BJ (cell line): ENCODE results near the gene OR2Y1. TPM values are rescaled to one million over a fixed set of nuclear protein-coding genes. Genes with fewer than 3 reads are reported as not detected.
"Not testable (repeated sequence)": the region's sequence is repeated elsewhere in the genome, so short reads cannot be mapped to it uniquely, and the experiment has no call there.

Experiments
- CTCF ChIA-PET: fragments of 350-600 bp; formaldehyde crosslinking; extraction: SDS; loops from one replicate; lab custom pipeline; 2021; ENCODE audit warnings: antibody characterized with exemption, inconsistent platforms; lab: Yijun Ruan, JAX
- POLR2A ChIA-PET: fragments of 300-600 bp; sonication (Branson Sonifier 250); formaldehyde crosslinking; extraction: SDS; loops from one replicate; lab custom pipeline; 2021; ENCODE audit warnings: antibody characterized with exemption; lab: Charles Lee
- DNase-seq: peaks from one replicate; pipeline ENCODE4 v3.0.0-alpha.2; 2011; ENCODE audit warnings: low read depth
- H3K27me3 ChIP-seq: 2 replicates; pipeline ENCODE4 v1.6.0; 2011; ENCODE audit warnings: low read length; ENCODE audit not compliant: control insufficient read depth, insufficient read depth
- H3K36me3 ChIP-seq: 2 replicates; pipeline ENCODE4 v1.5.1; 2011; ENCODE audit warnings: low read length; ENCODE audit not compliant: control insufficient read depth, insufficient read depth
- H3K4me3 ChIP-seq: 2 replicates; pipeline ENCODE4 v1.5.1; 2011; ENCODE audit warnings: low read depth, mild to moderate bottlenecking, control low read depth, low read length
- polyA plus RNA-seq: library from polyadenylated mRNA; depleted of rRNA; stranded (reverse); fragments of >200 nt; gene quantifications from 2 replicates; pipeline ENCODE4 v1.2.3, GENCODE V29; 2011
- TF ChIP-seq, protein P1 (sequence below): IDR thresholded peaks from 2 replicates; pipeline ENCODE4 v1.5.1; 2011; ENCODE audit warnings: low read depth, mild to moderate bottlenecking, control low read depth, inconsistent platforms, low read length, moderate library complexity; ENCODE audit not compliant: insufficient read depth

The OR2Y1 gene
- polyA plus RNA-seq, 1 experiment, result not detected

- CTCF ChIA-PET, result no interaction called here
- Histone ChIP-seq H3K4me3 (no peak overlapping the region), H3K27me3 (no peaks in the 10 kb centered on the region), H3K36me3 (no peaks in the 10 kb centered on the region)
- DNase-seq, result no peak
- POLR2A ChIA-PET, result no interaction called here
- TF ChIP-seq, protein P1, sequence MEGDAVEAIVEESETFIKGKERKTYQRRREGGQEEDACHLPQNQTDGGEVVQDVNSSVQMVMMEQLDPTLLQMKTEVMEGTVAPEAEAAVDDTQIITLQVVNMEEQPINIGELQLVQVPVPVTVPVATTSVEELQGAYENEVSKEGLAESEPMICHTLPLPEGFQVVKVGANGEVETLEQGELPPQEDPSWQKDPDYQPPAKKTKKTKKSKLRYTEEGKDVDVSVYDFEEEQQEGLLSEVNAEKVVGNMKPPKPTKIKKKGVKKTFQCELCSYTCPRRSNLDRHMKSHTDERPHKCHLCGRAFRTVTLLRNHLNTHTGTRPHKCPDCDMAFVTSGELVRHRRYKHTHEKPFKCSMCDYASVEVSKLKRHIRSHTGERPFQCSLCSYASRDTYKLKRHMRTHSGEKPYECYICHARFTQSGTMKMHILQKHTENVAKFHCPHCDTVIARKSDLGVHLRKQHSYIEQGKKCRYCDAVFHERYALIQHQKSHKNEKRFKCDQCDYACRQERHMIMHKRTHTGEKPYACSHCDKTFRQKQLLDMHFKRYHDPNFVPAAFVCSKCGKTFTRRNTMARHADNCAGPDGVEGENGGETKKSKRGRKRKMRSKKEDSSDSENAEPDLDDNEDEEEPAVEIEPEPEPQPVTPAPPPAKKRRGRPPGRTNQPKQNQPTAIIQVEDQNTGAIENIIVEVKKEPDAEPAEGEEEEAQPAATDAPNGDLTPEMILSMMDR, result no peak
These were observed 30.0 kb upstream of the OR2Y1 start for GRCh38 chr5:180769821-180770220.

- H3K4me3 ChIP-seq, result no peak overlapping the region
- H3K27me3 ChIP-seq, result no peaks in the 10 kb centered on the region
- TF ChIP-seq, protein P1, result no peak
- ChIA-PET CTCF (no interaction called here), POLR2A (no interaction called here)
- H3K36me3 ChIP-seq, result no peaks in the 10 kb centered on the region
- DNase-seq, result no peak
These were observed 15.7 kb upstream of the OR2Y1 start for GRCh38 chr5:180755601-180756000.

DNA sequence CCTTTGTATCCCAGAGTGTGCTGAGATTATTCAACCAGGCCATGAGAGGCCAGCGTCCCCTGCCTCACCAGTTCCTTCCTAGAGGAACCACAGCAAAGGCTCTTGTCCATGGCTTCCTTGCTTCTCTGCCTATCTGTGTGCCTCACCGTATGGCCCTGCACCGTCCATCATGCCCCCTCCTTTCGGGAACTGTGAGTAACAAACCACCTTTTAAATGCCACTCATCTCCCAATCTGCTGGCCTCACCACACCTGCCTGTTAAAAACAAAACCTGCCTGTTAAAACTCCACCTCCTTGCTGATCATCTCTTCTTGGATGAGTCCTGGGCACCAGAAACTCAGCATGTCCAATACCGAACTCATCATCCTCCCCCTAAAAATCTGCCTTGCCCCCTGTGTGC is 4.4 kb upstream of the OR2Y1 start:
- Histone ChIP-seq H3K27me3 (no peaks in the 10 kb centered on the region), H3K36me3 (no peaks in the 10 kb centered on the region), H3K4me3 (no peak overlapping the region)
- CTCF ChIA-PET, result no interaction called here
- POLR2A ChIA-PET, result no interaction called here
- TF ChIP-seq, protein P1, result no peak
- DNase-seq, result no peak

DNA sequence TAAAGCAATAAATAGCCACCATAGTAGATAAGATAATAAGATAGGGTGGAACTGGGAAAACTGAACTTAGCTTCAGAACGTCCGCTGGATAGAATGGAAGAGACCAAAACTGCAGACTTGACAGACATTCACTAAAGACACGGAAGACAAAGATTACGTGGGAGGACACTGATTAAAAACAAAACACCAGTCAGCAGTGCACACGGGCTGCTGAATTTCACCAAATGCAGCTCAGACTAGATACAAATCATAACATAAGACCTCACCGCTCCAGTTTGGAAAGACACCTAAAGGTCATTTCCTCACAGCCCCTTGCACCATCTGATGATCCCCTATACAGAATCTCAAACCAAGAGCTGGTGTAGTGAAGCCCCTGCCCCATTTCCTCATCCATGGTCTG is 2.9 kb upstream of the OR2Y1 start:
- Histone ChIP-seq H3K4me3 (no peak overlapping the region), H3K27me3 (no peaks in the 10 kb centered on the region), H3K36me3 (no peaks in the 10 kb centered on the region)
- ChIA-PET CTCF (no interaction called here), POLR2A (no interaction called here)
- no peak for DNase-seq
- TF ChIP-seq, protein P1, result no peak

- H3K4me3 ChIP-seq, CTCF ChIA-PET, POLR2A ChIA-PET, H3K36me3 ChIP-seq, H3K27me3 ChIP-seq, DNase-seq: not testable (repeated sequence)
These were observed 1.1 kb upstream of the OR2Y1 start for GRCh38 chr5:180740953-180741352.

GRCh38 chr5:180739271-180739670 is 587 bp downstream of the OR2Y1 start:
- ChIA-PET CTCF (no interaction called here), POLR2A (no interaction called here)
- no peak for DNase-seq
- no peaks in the 10 kb centered on the region for H3K36me3 ChIP-seq
- TF ChIP-seq, protein P1, result no peak
- no peak overlapping the region for H3K4me3 ChIP-seq
- no peaks in the 10 kb centered on the region for H3K27me3 ChIP-seq
